ENCODE results near the gene NFATC1.

The NFATC1 gene

DNA sequence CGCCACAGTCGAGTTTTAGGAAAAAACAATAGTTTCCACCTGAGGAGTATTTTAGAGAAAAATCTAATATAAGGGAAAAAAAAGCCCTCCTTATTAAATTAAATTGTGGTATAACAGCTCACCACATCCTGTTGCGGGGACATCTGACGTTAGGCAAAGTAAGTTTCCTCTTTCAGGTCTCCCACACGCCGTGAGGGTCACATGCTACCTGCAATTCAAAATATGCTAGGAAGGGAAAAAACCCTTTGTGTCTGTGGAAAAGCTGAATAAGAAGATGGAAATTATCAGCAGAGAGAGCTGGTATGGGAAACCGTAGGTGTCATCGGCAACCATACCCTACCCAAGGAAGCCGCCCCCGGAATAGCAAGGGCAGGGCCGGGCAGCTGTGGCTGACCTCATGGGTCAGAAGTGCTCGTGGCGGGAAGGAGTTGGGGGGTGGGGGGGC lies 128.0 kb downstream of the NFATC1 start:
- no peak overlapping the region for H3K4me3 ChIP-seq (ENCODE audit: low read depth, low read length)
- no peak for DNase-seq (ENCODE audit: low read depth)

GRCh38 chr18:79524181-79525078 lies 128.7 kb downstream of the NFATC1 start:
- no peak for DNase-seq (ENCODE audit: low read depth)
- no peak overlapping the region for H3K4me3 ChIP-seq (ENCODE audit: low read depth, low read length)

- no peak for DNase-seq (ENCODE audit: low read depth)
These were observed 130.1 kb downstream of the NFATC1 start for GRCh38 chr18:79525556-79526467.

GRCh38 chr18:79526468-79527460 lies 131.0 kb downstream of the NFATC1 start:
- no peak overlapping the region for H3K4me3 ChIP-seq (ENCODE audit: low read depth, low read length)
- no peak for DNase-seq (ENCODE audit: low read depth)

More at GRCh38 chr18:79525556-79526467, 130.1 kb downstream of the NFATC1 start:
- H3K4me3 ChIP-seq (ENCODE audit: low read depth, low read length): no peak overlapping the region

DNA sequence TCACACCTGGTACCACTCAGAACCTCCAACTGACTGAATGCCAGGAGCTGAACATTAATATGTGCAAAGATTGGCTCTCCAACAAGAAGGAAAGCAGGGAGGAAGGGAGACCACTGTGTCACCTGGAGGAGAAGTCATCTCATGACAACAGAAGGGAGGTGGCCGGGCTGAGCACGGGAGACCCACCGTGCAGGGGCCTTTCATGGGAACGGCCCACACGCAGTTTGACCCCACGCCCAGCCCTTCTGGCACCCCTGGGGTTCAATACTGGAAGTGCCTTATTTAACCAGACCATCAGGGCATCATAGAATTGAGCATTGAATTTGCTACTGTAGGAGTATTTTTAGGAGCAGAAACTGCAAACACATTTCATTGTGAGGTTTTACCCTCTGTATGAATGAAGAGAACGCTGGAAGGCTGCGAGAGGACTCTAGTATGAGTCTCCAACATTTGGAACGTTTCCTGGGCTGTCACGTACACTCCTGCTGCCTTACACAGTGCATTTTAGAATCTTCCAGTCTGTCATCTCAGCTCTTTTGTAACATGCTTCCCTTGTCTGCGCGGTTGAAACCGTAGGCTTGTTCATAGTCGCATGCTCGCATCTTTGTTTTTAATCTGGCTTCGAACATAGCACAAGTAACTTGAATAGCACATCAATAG lies 132.1 kb downstream of the NFATC1 start:
- no peak overlapping the region for H3K4me3 ChIP-seq (ENCODE audit: low read depth, low read length)
- DNase-seq (ENCODE audit: low read depth): no peak

GRCh38 chr18:79528316-79528695 lies 132.6 kb downstream of the NFATC1 start:
- no peak for DNase-seq (ENCODE audit: low read depth)
- no peak overlapping the region for H3K4me3 ChIP-seq (ENCODE audit: low read depth, low read length)

GRCh38 chr18:79528846-79529245 lies 133.1 kb downstream of the NFATC1 start:
- DNase-seq (ENCODE audit: low read depth): no peak
- H3K4me3 ChIP-seq (ENCODE audit: low read depth, low read length): no peak overlapping the region

- no peak overlapping the region for H3K4me3 ChIP-seq (ENCODE audit: low read depth, low read length)
- DNase-seq (ENCODE audit: low read depth): no peak
These were observed 133.6 kb downstream of the NFATC1 start for GRCh38 chr18:79529296-79529695.

- DNase-seq (ENCODE audit: low read depth): no peak
- H3K4me3 ChIP-seq (ENCODE audit: low read depth, low read length): no peak overlapping the region
These were observed 134.3 kb downstream of the NFATC1 start for GRCh38 chr18:79529991-79530390.

- no peak for DNase-seq (ENCODE audit: low read depth)
- no peak overlapping the region for H3K4me3 ChIP-seq (ENCODE audit: low read depth, low read length)
These were observed 135.1 kb downstream of the NFATC1 start for GRCh38 chr18:79530821-79531220.

- H3K4me3 ChIP-seq (ENCODE audit: low read depth, low read length): no peak overlapping the region
- no peak for DNase-seq (ENCODE audit: low read depth)
These were observed 135.7 kb downstream of the NFATC1 start for GRCh38 chr18:79531386-79531785.

GRCh38 chr18:79531926-79532312 lies 136.2 kb downstream of the NFATC1 start:
- no peak for DNase-seq (ENCODE audit: low read depth)

GRCh38 chr18:79532313-79533007 lies 136.7 kb downstream of the NFATC1 start:
- no peak overlapping the region for H3K4me3 ChIP-seq (ENCODE audit: low read depth, low read length)
- no peak for DNase-seq (ENCODE audit: low read depth)

More at GRCh38 chr18:79531926-79532312, 136.2 kb downstream of the NFATC1 start:
- no peak overlapping the region for H3K4me3 ChIP-seq (ENCODE audit: low read depth, low read length)

GRCh38 chr18:79533146-79533545 lies 137.4 kb downstream of the NFATC1 start:
- no peak overlapping the region for H3K4me3 ChIP-seq (ENCODE audit: low read depth, low read length)
- no peak for DNase-seq (ENCODE audit: low read depth)

GRCh38 chr18:79533591-79533990 lies 137.9 kb downstream of the NFATC1 start:
- DNase-seq (ENCODE audit: low read depth): no peak
- H3K4me3 ChIP-seq (ENCODE audit: low read depth, low read length): no peak overlapping the region

DNA sequence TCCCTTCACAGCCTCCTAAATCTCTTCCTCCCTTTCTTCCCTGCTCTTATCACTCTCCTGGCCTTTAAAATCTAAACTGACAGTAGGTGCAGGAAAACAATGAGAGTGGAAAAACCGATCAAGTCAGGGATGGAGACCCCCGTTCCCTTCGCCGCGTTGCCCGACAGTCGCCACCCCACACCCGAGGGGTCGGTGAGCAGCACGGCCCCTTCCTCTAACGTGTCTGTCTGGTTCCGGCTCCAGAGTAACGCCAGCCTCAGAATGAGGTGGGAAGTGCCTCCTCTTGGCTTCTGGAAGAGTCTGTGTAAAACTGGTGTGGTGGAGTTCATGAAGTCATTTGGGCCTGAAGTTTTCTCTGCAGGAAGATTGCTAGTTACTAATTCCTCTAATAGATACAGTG lies 138.6 kb downstream of the NFATC1 start:
- no peak overlapping the region for H3K4me3 ChIP-seq (ENCODE audit: low read depth, low read length)
- DNase-seq (ENCODE audit: low read depth): no peak

- DNase-seq (ENCODE audit: low read depth): no peak
- no peak overlapping the region for H3K4me3 ChIP-seq (ENCODE audit: low read depth, low read length)
These were observed 142.0 kb downstream of the NFATC1 start for GRCh38 chr18:79537758-79538157.

GRCh38 chr18:79538635-79539034 lies 142.9 kb downstream of the NFATC1 start:
- DNase-seq (ENCODE audit: low read depth): no peak
- no peak overlapping the region for H3K4me3 ChIP-seq (ENCODE audit: low read depth, low read length)

Measured in skeletal muscle cell (primary cell).